Activated T-helper 17 cell treated with anti-CD3 and anti-CD28 coated beads, Interleukin-2, amount 50 U/mL, for 72 hours (primary cell): ENCODE data around the gene IL34. TPM values are rescaled to one million over a fixed set of nuclear protein-coding genes. Genes with fewer than 3 reads are reported as not detected.

Experiments
- ATAC-seq: fragments of 150-1000 bp; cut with Tn5 transposase; replicated peaks from 2 replicates; pipeline ENCODE4 v1.10.0; 2021; ENCODE audit warnings: mild to moderate bottlenecking, moderate library complexity
- H3K27ac Mint-ChIP-seq: one replicate; pipeline ENCODE4 v1.8.0; 2022; ENCODE audit warnings: mixed read lengths
- H3K27me3 Mint-ChIP-seq: one replicate; pipeline ENCODE4 v1.8.0; 2022; ENCODE audit warnings: mixed read lengths
- H3K36me3 Mint-ChIP-seq: one replicate; pipeline ENCODE4 v1.8.0; 2022; ENCODE audit warnings: low read depth, mild to moderate bottlenecking, mixed read lengths
- H3K4me1 Mint-ChIP-seq: one replicate; pipeline ENCODE4 v1.8.0; 2022; ENCODE audit warnings: mixed read lengths
- H3K4me3 Mint-ChIP-seq: one replicate; pipeline ENCODE4 v1.8.0; 2022; ENCODE audit warnings: mild to moderate bottlenecking, mixed read lengths
- H3K9me3 Mint-ChIP-seq: one replicate; pipeline ENCODE4 v1.8.0; 2022; ENCODE audit warnings: mixed read lengths
- total RNA-seq, 2 donors: library from RNA; stranded (reverse); gene quantifications; one replicate each; pipeline ENCODE4 v1.2.3, GENCODE V29; 2022

The IL34 gene
- total RNA-seq, 2 donors from 2014 or later = not detected

DNA sequence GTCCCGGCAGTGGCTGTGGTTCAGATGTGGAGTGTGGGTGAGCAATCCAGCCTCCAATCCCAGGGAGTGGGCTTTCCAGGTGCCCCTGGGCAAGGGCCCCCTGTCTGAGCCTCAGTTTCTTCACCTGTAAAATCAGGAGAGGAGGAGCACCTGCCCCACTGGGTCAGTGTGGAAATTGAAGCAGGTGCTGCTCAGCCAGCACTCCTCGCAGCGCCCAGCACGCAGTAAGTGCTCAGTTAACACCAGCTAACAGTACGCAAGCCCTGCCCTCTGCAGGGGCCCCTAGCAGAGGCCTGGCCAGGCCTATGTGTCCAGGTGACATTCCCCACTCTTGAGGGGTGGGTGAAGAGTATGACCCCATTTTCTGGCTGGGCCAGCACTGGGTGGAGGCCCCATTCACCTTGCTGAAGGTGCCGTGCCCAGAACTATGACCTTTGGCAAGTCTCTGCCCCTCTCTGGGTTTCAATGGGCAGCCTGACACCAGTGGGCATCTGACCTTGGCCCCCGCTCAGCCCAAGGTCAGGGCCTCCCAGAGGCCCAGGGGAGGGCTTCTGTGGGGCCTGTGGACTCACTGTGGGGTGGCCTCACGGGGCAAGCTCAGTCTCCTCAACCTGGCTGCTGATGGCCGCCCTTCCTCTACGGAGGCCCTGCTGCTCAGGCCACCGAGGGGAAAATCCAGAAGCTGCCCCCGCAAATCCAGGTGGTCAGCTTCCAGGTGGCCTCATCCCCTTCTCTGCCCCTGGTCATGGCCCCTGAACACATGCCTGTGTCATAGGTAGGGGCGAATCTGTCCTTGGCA lies 37.0 kb downstream of the IL34 start:
- H3K36me3 Mint-ChIP-seq = no peaks in the 10 kb centered on the region
- H3K9me3 Mint-ChIP-seq = no peaks in the 10 kb centered on the region
- no peak overlapping the region for H3K4me3 Mint-ChIP-seq
- peaks cover 3% of the 10 kb centered on the region for H3K27me3 Mint-ChIP-seq
- H3K27ac Mint-ChIP-seq = no peak overlapping the region
- ATAC-seq = no peak
- H3K4me1 Mint-ChIP-seq = no peaks in the 10 kb centered on the region

DNA sequence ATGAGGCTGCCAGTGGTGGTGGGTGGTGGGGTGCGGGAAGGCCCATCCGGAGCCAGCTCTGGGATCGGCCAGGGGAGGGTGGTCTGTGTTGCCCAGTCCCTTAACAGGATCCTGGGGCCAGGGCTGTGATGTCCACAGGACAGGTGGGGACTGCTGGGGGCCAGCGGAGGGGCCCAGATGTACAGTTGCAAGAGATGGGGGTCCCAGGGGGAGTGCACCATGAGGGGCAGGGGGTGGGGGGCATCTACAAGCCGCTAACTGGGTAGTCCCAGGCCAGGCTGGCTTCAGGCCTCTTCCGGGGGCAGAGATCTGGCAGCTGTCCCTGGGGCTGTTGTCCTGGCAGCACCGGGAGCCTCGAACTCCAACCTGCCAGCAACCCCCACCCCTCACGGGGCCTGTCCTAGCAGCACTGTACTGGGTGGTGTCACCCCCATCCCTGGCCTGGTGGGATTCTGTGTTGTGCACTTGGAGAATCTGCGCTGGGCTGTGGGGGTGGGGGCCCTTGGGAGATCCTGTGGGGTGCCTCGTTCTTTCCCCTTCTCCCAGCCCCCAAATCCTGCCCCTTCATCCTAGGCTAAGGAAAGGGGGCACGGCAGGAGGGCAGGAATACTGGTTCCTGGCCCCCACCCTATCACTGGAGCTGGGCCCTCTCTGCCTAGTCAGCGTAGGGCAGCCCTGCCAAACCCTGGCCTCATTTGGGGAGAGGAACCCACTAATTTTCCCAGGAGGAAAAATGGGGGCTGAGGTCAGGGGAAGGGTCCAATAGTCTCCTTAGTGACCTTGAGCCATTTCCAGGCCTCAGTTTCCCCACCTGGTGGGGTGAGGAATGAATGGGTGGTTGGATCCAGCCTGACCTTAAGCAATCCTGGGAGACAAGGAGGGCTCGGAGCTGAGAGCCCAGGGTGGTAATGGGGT lies 38.0 kb downstream of the IL34 start:
- H3K27ac Mint-ChIP-seq = no peak overlapping the region
- H3K4me3 Mint-ChIP-seq = no peak overlapping the region
- no peaks in the 10 kb centered on the region for H3K36me3 Mint-ChIP-seq
- no peak for ATAC-seq
- no peaks in the 10 kb centered on the region for H3K4me1 Mint-ChIP-seq
- H3K27me3 Mint-ChIP-seq = peaks cover 3% of the 10 kb centered on the region
- H3K9me3 Mint-ChIP-seq = no peaks in the 10 kb centered on the region

DNA sequence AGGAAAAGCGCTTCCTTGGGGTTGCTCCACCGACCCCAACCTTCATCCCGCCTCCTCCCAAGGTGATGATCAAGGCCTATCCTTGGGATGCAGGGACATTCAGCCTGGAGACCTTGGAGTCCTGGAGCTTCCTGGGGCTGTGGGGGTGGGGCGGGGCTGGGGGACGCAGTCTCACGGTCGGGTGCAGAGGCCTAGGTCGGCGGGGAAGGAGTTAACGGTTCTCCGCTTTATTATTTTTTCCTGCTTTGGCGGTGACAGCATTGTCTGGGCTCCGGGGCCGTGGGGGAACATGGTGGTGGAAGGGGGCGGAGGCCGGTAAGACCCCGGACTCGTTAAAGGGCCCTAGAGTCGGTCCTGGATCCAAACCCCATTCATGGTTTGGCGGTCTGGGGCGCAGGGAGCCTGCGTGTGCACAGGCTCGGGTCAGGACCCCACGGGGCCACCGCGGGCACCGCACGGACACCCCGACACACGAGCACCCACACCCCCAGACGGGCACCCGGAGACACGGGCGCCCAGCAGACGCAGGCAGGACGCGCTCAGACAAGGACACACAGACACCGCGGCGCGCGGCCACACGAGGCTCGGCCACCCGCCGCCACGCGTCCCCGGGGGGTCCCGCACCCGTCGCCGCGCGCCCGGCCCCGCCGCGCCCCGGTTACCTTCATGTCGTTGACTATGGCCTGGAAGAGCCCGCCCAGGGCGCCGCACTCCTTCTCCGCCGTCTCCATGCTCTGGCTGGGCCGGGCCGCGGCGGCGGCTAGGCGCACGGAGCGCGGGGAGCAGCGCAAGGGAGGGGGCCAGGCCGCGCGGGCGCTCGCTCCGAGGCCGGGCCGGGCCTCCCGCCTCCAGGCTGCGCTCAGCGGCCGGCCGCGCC lies 38.9 kb downstream of the IL34 start:
- H3K9me3 Mint-ChIP-seq = no peaks in the 10 kb centered on the region
- no peak overlapping the region for H3K27ac Mint-ChIP-seq
- H3K36me3 Mint-ChIP-seq = no peaks in the 10 kb centered on the region
- H3K27me3 Mint-ChIP-seq = peaks cover 3% of the 10 kb centered on the region
- H3K4me3 Mint-ChIP-seq = no peak overlapping the region
- H3K4me1 Mint-ChIP-seq = no peaks in the 10 kb centered on the region
- ATAC-seq = no peak

DNA sequence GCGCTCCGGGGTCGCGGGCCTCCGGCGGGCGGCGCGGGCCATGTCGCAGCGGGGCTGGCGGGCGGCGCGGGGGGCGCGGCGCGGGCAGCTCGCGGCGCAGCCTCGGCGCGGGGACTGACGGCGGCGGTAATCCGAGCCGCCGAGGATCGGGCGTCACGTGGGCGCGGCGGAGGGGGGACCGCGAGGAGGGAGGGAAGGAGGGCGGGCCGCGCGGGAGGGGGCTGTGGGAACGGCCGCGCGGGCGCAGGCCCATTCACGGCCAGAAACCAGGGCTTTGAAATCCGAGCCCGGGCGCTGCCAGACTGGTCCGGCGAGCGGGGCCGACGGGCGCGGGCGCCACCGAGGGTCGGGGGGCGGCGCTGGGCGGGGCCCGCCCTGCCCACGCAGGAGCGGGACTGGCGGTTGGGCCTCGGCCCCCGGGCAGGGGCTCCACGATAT lies 39.6 kb downstream of the IL34 start, which contains the start of gene MTSS2:
Gene MTSS2, minus strand, starts transcription at position 116 of the 438 bp plus-strand sequence. CDS start 262 bp downstream, outside the sequence.
- Mint-ChIP-seq H3K9me3 (no peaks in the 10 kb centered on the region), H3K4me3 (no peak within 1 kb of the TSS), H3K27ac (no peak within 1 kb of the TSS), H3K27me3 (peaks cover 3% of the 10 kb centered on the region), H3K36me3 (no peaks in the 10 kb centered on the region), H3K4me1 (no peaks in the 10 kb centered on the region)
- ATAC-seq = no peak

DNA sequence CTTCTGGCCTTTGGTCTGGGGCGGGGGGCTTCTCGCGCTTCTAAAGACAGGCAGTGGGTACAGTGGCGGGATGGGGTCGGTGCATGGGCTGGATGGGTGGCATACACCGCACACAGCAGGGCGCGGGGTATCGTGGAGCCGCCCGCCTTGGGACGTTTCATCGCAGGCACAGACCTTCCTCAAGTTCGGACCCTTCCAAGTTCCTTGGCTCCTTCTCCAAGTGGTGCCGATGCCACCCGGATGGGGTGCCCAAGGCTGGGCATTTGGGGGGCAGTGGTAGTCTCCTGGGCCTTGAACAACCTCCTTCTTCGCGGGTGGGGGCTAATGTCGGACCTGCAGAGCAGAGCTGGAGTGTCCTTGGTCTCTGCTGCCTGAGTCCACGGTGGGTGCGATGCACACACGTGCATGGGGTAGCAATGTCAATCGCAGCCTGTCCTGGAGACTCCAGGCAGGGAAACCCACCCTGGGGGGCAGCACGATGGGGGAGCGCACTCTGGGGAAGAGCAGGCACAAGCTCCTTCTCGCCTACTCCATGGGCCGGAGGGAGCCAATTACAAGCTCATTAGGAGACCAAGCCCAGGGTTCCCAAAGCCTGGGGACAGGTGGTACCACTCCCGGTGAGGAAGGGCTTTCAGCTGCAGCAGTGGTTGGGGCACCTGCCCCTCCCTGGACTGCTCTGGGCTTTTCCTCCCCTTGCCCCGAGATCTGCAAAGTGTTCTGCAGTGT lies 40.2 kb downstream of the IL34 start:
- Mint-ChIP-seq H3K36me3 (no peaks in the 10 kb centered on the region), H3K9me3 (no peaks in the 10 kb centered on the region), H3K27me3 (peaks cover 3% of the 10 kb centered on the region), H3K4me3 (no peak overlapping the region), H3K27ac (no peak overlapping the region), H3K4me1 (no peaks in the 10 kb centered on the region)
- ATAC-seq = no peak

DNA sequence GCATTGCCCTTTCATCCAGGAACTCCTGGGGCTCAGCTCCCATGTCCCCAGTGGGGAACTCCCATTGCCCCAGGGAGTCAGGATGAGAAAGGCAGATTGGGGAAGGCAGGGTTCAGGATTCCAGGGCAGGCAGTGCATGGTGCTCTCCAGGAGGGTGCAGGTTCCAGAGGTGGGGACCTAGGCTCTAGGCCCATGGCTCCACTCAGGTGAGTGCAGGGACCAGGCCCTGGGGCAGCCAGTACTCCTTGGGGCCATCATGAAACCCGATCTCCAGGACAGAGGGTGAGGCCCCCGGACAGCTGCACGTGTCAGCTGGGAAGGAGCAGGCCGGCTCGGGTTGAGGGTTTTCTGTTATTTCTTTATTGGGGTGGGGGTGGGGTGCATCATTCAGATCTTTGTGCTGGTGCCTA lies 40.7 kb downstream of the IL34 start:
- no peak for ATAC-seq
- Mint-ChIP-seq H3K9me3 (no peaks in the 10 kb centered on the region), H3K27me3 (peaks cover 3% of the 10 kb centered on the region), H3K4me3 (peak overlapping the region; percentile 29), H3K27ac (no peak overlapping the region), H3K36me3 (no peaks in the 10 kb centered on the region), H3K4me1 (no peaks in the 10 kb centered on the region)

DNA sequence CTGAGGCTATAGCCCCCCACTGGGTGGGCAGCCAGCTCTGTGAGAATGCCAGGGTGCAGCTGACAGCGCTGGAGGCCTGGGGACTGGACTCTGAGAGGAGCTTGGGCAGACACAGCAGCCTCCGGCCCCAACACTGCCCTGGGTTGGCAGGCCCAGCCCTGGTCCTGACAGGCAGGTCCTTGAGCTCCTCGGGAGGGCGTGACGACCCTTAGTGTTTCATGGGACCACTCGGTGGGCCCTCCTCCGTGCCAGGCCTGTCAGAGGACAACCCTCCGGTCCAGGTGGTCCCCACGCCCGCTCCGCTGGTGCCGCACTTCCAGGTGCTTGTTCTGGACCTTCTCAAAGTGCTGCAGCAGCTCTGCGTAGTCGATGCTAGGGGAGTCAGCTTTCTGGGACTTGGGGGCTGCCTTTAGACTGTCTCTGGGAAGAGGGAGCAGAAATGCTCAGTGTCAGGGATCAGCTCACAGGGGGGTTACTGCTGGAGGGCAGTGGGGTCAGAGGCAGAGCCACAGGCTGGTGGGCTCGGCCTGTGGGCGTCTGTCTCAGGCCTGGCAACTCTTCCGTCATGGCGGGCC lies 41.4 kb downstream of the IL34 start:
- Mint-ChIP-seq H3K4me1 (no peaks in the 10 kb centered on the region), H3K4me3 (peak overlapping the region; percentile 29), H3K36me3 (no peaks in the 10 kb centered on the region), H3K27me3 (peaks cover 3% of the 10 kb centered on the region), H3K9me3 (no peaks in the 10 kb centered on the region), H3K27ac (no peak overlapping the region)
- no peak for ATAC-seq

DNA sequence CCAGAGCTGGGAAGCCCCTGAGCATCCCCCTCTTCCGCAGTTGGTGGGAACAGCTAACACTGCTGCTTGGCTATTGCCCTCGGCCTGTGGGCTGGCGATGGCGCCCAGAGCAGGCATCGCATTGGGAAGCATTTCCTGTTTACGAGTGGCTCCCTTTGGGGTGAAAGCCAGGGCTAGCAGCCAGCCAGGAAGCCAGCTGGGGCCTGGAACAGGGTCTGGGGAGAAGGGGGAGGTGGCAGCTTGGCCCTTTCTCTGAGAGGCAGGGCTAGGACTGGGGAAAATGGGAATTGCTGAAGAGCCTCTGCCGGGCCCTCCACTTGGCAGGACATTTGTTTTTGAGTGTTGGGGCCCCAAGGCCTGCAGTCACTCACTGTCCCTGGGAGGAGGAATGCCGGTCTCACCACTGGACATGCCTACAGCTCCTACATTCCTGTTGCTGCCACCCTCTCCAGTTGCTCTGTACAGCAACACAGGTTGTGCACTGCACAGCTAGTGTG lies 41.9 kb downstream of the IL34 start:
- Mint-ChIP-seq H3K27ac (no peak overlapping the region), H3K4me1 (no peaks in the 10 kb centered on the region), H3K4me3 (no peak overlapping the region), H3K27me3 (peaks cover 3% of the 10 kb centered on the region), H3K9me3 (no peaks in the 10 kb centered on the region), H3K36me3 (no peaks in the 10 kb centered on the region)
- no peak for ATAC-seq

DNA sequence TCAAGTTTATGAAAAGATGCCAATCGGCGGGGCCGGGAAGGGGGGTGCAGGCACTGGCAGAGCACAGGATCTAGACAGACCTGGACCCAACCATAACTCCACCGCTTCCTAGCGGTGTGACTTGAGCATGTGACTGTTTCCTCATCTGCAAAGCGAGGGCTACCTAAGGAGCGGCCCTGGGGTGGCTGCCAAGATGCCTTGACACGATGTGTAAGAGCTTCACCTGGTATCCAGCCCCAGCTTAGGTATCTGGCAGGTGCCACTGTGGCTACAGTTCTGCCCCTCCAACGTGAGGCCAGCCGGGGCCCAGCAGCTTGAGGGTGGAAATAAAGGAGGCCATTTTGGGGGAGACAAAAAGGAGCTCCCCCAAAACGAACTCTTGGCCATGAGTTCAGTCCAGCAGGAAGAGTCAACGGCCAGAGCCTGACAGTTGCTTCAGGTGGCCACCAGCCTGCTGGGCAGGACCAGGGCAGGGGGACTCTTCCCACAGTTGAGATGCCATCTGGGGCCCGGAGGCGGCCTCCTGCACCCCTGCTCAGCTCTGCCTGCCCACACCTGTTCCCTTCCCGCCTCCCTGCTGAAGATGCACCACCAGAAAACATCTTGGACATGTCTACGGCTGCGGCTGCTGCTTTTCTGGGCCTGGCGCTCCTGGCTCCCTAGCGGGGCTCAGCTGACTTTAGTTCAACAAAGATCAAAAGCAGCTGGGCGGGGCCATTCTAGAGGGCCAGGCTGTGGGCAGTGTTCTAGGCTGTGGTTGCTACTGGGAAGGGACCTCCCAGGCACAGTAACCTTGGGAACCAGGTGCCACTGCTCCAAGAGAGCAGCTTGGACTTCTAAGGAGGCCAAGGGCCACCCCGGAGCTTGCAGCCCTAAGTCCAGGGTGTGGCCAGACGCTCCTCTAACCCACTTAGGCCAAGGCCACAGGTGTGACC lies 42.9 kb downstream of the IL34 start:
- no peak overlapping the region for H3K4me3 Mint-ChIP-seq
- H3K4me1 Mint-ChIP-seq = no peaks in the 10 kb centered on the region
- no peak for ATAC-seq
- H3K36me3 Mint-ChIP-seq = no peaks in the 10 kb centered on the region
- H3K9me3 Mint-ChIP-seq = no peaks in the 10 kb centered on the region
- H3K27me3 Mint-ChIP-seq = peaks cover 3% of the 10 kb centered on the region
- no peak overlapping the region for H3K27ac Mint-ChIP-seq

DNA sequence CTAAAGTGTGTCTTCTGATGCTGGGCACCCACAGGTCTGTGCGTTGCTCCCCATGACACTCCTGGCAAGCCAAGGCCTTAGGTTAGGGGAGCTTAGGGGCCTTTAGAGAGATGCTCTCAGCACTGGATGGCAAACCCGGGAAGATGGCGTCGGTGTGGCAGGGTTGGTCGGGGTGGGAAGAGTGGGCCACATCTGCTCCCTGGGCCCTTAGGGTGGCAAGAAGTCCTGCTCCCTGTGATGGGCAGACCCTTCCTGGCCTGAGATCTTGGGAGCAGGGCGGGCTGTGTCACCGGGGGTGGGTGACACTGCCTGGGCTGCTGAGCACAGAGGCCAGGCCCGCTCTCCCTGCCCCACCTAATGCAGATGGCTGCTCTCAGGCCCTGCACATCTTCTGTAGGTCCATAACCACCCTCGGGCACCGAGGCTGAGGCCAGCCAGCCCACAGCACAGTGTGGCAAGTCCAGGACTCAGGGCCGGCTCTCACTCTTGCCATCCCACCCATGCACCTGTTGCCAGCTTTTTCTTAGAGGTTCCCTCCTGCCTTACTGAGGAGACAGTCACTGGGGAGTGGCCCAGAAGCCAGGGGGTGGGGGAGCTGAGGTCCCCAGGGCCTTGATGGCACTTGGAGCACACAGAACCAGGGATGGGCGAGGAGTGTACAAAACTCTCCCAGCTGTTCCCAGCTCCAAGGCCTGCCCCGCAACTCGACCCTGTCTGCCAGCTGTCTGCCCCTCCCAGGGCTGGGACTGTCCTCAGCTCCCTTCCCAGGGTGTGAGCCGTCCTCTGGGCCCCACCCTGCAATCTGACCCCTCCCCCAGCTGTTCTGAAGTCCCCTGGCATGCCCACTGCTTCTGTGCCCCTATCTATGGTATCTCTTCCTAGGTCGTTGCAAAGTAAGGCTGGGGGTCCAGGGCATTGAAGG lies 43.9 kb downstream of the IL34 start:
- no peak overlapping the region for H3K4me3 Mint-ChIP-seq
- H3K27ac Mint-ChIP-seq = no peak overlapping the region
- no peaks in the 10 kb centered on the region for H3K36me3 Mint-ChIP-seq
- no peak for ATAC-seq
- no peaks in the 10 kb centered on the region for H3K9me3 Mint-ChIP-seq
- H3K27me3 Mint-ChIP-seq = peaks cover 3% of the 10 kb centered on the region
- H3K4me1 Mint-ChIP-seq = no peaks in the 10 kb centered on the region

DNA sequence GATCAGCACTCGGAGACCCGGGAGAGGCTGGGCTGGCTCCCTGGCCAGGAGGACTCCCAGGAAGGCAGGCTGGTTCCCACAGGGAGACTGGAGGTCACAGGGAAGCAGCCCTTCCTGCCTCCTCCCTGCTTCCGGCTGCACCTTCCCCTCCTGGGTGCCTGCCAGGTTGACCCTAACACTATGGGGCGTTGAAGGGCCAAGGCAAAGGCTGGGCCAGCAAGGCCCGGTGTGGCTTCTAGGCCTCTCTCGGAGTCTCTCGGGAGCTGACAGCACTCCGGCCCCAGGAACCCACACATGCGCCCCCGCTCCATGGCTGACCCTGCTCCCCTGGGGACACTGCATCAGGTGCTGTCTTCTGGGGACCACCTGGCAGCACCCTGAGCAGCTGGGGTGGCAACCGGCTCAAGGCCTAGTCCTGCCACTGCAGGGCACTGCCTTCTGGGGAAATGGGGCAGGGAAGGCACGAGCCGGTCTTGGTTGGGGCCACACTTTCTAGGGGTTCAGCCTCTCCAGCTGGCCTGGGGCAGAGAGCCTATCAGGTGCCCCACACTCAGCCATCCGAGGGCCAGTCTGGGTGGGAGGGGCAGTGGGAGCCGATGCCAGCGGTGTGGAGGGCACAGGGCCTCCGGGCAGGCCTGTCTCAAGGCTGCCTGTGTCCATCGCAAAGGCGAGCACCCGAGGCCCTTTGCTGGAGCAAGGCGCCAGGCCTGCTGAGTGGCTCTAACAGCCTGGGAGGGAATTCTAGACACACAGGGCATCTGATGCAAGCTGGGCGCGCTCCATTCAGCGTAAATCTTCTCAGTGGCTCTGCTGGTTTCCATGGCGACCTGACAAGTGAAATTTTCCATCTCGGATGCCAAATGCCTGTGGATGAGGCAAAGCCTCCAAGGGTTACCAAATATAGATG lies 45.1 kb downstream of the IL34 start:
- H3K4me3 Mint-ChIP-seq = no peak overlapping the region
- H3K27me3 Mint-ChIP-seq = peaks cover 3% of the 10 kb centered on the region
- no peak overlapping the region for H3K27ac Mint-ChIP-seq
- H3K9me3 Mint-ChIP-seq = no peaks in the 10 kb centered on the region
- ATAC-seq = no peak
- no peaks in the 10 kb centered on the region for H3K4me1 Mint-ChIP-seq
- H3K36me3 Mint-ChIP-seq = no peaks in the 10 kb centered on the region
